Duodenal mucosa (tissue), 2 donors: ENCODE results near the gene PMS2.

Experiments used
- H3K27ac ChIP-seq: one replicate; pipeline ENCODE4 v1.7.0; 2013; ENCODE audit warnings: low read depth, low read length
- H3K27me3 ChIP-seq, 2 donors: one replicate each; pipeline ENCODE4 v1.7.0; 2013; ENCODE audit warnings: low read length in 2 of 2, control low read depth in 1 of 2; ENCODE audit not compliant: insufficient read depth in 2 of 2, control insufficient read depth in 1 of 2
- H3K36me3 ChIP-seq, 2 donors: one replicate each; pipeline ENCODE4 v1.7.0; 2013; ENCODE audit warnings: low read length in 2 of 2, control low read depth in 1 of 2; ENCODE audit not compliant: insufficient read depth in 2 of 2, control insufficient read depth in 1 of 2
- H3K4me1 ChIP-seq, 2 donors: one replicate each; pipeline ENCODE4 v1.7.0; 2013; ENCODE audit warnings: low read length in 2 of 2, control low read depth in 1 of 2; ENCODE audit not compliant: insufficient read depth in 2 of 2, control insufficient read depth in 1 of 2
- H3K4me3 ChIP-seq, 2 donors: one replicate each; pipeline ENCODE4 v1.7.0; 2013; ENCODE audit warnings: low read length in 2 of 2, low read depth in 1 of 2
- H3K9ac ChIP-seq, 2 donors: one replicate each; pipeline ENCODE4 v1.7.0; 2013; ENCODE audit warnings: low read length in 2 of 2, low read depth in 1 of 2
- H3K9me3 ChIP-seq, 2 donors: one replicate each; pipeline ENCODE4 v1.7.0; 2013; ENCODE audit warnings: low read length in 2 of 2, control low read depth in 1 of 2; ENCODE audit not compliant: control insufficient read depth in 1 of 2

PMS2 gene

DNA sequence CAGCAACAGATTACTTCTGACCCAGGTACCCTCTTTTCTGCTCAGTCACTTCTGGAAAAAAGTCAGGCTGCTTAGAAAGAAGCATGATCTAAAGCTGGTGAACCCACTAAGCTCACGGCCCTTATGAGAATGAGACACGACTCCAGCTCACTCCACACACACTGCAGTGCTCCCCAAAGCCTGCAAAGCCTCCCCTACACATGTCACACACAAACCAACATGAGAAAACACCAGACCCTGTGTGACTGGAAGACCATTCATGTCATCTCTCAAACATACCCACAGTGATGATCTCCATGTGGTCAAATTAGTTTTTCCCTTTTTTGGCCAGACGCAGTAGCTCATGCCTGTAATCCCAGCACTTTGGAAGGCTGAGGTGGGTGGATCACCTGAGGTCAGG lies 22.7 kb upstream of the PMS2 start:
- H3K27me3 ChIP-seq = no peaks in the 10 kb centered on the region
- peaks cover 0 to 2% of the 10 kb centered on the region in 2 donors for H3K4me1 ChIP-seq
- H3K9me3 ChIP-seq = no peaks in the 10 kb centered on the region
- no peak overlapping the region for H3K4me3 ChIP-seq
- peaks cover 42 to 67% of the 10 kb centered on the region in 2 donors for H3K36me3 ChIP-seq
- H3K27ac ChIP-seq = no peak overlapping the region
- H3K9ac ChIP-seq = no peak overlapping the region

GRCh38 chr7:6030988-6031387 lies 22.1 kb upstream of the PMS2 start, which contains the start of gene ANKRD61:
Gene ANKRD61, plus strand, starts transcription at chr7:6031376. Its CDS starts 0 bp downstream, at chr7:6031376.
- no peak within 1 kb of the TSS for H3K4me3 ChIP-seq
- no peaks in the 10 kb centered on the region for H3K9me3 ChIP-seq
- H3K27me3 ChIP-seq = no peaks in the 10 kb centered on the region
- no peak within 1 kb of the TSS for H3K27ac ChIP-seq
- peaks cover 42 to 68% of the 10 kb centered on the region in 2 donors for H3K36me3 ChIP-seq
- H3K9ac ChIP-seq = no peak within 1 kb of the TSS
- H3K4me1 ChIP-seq = peaks cover 0 to 3% of the 10 kb centered on the region in 2 donors

DNA sequence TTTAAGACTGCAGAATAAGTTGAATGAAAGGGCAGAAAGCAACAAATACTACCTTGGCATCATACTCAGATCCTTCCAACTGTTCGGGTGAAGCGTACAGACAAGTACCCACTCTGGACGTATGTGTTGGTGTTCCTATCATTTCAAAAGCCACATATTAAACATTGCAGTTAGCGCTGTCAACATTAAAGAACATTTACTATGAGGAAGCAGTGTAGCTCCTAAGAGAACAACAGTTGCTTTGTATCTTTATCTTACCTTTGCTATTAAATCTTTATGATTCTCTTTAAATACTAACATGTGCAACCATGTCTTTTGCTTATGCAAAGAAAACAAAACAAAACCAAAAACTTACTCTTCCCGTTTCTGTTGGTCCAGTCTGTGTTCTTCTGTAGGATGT lies 19.7 kb upstream of the PMS2 start:
- Histone ChIP-seq H3K9ac (no peak overlapping the region), H3K36me3 (peaks cover 28 to 65% of the 10 kb centered on the region in 2 donors), H3K4me1 (peaks cover 9 to 13% of the 10 kb centered on the region in 2 donors), H3K9me3 (no peaks in the 10 kb centered on the region), H3K4me3 (no peak overlapping the region), H3K27ac (no peak overlapping the region), H3K27me3 (no peaks in the 10 kb centered on the region)

DNA sequence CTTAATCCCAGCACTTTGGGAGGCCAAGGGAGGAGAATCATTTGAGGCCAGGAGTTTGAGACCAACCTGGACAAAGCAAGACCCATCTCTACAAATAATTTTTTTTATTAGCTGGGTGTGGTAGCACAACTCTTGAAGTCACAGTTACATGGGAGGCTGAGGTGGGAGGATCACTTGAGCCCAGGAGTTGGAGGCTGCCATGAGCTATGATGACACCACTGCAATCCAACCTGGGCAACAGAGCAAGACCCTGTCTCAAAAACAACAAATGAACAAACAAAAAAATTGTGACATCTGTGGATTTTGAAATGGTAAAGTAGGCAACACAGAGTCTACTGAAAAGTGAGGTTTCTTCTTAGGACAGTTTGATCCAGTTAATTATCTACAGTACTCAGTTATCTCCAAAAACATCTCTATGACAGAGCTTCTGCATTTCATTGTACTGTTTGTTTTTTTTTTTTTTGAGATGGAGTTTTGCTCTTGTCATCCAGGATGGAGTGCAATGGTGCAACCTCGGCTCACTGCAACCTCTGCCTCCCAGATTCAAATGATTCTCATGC lies 19.0 kb upstream of the PMS2 start:
- Histone ChIP-seq H3K27me3 (no peaks in the 10 kb centered on the region), H3K9ac (no peak overlapping the region), H3K9me3 (no peaks in the 10 kb centered on the region), H3K27ac (no peak overlapping the region), H3K36me3 (peaks cover 35 to 68% of the 10 kb centered on the region in 2 donors), H3K4me3 (no peak overlapping the region), H3K4me1 (peaks cover 9 to 17% of the 10 kb centered on the region in 2 donors)

GRCh38 chr7:6026820-6027311 lies 18.0 kb upstream of the PMS2 start:
- Histone ChIP-seq H3K27ac (peak overlapping the region; percentile 54), H3K9me3 (no peaks in the 10 kb centered on the region), H3K9ac (peak overlapping the region; percentile 2 to 30), H3K4me1 (peaks cover 9 to 17% of the 10 kb centered on the region in 2 donors), H3K4me3 (peak overlapping the region; percentile 4 to 46), H3K27me3 (no peaks in the 10 kb centered on the region), H3K36me3 (peaks cover 38 to 69% of the 10 kb centered on the region in 2 donors)

DNA sequence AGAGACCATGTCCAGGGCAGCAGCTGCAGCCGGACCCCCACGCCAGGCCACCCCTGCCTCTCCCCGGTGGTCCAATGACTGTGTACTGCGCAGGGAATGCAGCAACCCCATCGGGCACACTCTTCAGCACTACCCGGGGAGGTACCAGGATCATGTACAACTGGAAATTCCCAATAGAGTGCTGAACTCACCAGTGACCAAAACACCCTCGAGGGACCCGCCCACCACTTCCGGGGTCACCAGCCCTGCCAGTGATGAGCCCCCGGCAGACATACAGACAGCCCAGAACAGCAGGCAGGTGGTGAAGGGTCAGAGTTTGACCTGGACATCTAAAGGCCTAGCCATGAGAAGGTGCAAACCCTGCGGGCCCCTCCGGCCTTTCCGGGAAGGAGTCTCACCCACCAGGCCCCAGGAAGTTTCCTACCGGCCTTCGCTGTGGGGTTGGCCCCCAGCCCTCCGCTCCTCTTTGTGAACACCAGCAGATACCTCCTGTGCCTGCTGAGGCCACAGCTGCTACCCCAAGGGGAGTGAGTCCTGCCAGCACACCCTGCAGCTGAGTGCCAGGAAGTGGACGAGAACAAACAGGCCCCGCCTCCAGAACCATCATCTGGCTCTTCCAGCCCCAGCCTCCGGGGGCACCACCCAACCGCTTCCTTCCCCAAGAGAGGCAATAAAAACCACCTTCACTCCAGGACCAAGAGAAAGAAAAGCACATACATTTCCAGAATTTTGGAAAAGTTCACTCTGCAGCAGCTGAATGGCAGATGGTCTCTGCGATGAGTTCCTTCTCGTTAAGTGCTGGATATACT lies 17.4 kb upstream of the PMS2 start:
- peaks cover 9 to 17% of the 10 kb centered on the region in 2 donors for H3K4me1 ChIP-seq
- H3K9ac ChIP-seq = peak overlapping the region in 1 of 2 donors; percentile 30
- H3K36me3 ChIP-seq = peaks cover 44 to 70% of the 10 kb centered on the region in 2 donors
- no peaks in the 10 kb centered on the region for H3K27me3 ChIP-seq
- H3K27ac ChIP-seq = peak overlapping the region; percentile 54
- no peaks in the 10 kb centered on the region for H3K9me3 ChIP-seq
- peak overlapping the region; percentile 4 to 46 for H3K4me3 ChIP-seq

DNA sequence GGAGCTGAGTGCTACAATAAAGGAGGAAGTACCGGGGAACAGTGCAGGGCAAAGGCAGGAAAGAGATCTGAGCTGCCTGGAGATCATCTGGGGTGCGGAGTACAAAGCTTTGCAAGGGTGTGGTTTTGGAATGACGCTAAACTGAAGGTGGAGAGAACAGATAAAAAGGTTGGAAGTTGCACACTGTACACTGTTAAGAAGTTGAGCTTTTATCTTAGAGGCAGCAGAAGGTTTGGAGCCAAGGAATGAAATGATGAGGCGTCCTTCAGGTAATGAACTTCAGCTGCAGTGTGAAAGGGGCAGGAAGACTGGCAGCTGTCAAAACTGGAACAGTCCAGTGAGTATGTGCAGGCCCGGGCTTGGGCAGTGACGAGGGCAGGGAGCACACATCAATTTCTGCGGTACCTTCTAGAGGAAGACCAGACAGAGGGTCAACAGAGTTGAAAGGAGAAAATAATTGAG lies 15.2 kb upstream of the PMS2 start:
- H3K9ac ChIP-seq = peak overlapping the region; percentile 4 to 12
- no peaks in the 10 kb centered on the region for H3K9me3 ChIP-seq
- no peak overlapping the region for H3K4me3 ChIP-seq
- peak overlapping the region; percentile 26 for H3K27ac ChIP-seq
- H3K4me1 ChIP-seq = peaks cover 9 to 17% of the 10 kb centered on the region in 2 donors
- H3K36me3 ChIP-seq = peaks cover 50 to 83% of the 10 kb centered on the region in 2 donors
- no peaks in the 10 kb centered on the region for H3K27me3 ChIP-seq

GRCh38 chr7:6022707-6023106 lies 13.9 kb upstream of the PMS2 start:
- Histone ChIP-seq H3K4me3 (no peak overlapping the region), H3K36me3 (peaks cover 47 to 82% of the 10 kb centered on the region in 2 donors), H3K27me3 (no peaks in the 10 kb centered on the region), H3K4me1 (peaks cover 9 to 17% of the 10 kb centered on the region in 2 donors), H3K9ac (no peak overlapping the region), H3K27ac (no peak overlapping the region), H3K9me3 (no peaks in the 10 kb centered on the region)

DNA sequence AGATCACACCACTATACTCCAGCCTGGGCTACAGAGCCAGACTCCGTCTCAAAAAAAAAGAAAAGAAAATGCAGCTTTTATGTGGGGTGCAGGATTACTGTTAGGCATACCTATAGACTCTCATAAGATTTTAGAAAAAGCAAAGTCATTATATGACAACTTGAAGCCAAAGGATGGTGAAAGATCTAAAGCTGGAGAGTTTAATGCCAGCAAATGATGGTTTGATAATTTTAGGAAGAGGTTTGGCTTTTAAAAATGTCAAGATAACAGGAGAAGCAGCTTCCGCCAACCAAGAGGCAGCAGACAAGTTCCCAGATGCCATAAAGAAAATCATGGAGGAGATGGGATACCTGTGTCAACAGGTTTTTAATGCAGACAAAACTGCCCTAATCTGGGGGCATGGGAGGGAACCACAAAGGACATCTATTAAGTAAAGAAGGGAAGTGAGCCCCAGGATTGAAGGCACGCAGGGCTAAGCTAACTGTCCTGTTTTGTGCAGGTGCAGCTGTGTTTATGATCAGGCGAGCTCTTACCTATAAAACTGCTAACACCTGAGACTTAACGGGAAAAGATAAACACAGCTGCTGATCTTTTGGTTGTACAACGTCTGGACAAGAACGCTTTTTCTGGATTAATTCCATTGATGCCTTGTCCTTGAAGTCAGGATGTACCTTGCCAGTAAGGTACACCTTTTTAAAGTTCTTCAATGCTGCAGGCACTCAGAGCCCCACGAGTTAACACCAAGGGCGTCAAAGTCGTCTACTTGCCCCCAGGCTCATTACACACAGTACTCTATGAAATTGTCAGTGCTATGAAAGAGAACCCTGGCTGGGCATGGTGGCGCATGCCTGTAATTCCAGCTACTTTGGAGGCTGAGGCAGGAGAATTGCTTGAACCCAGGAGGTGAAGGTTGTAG lies 11.8 kb upstream of the PMS2 start:
- H3K4me3 ChIP-seq = no peak overlapping the region
- no peaks in the 10 kb centered on the region for H3K27me3 ChIP-seq
- no peak overlapping the region for H3K27ac ChIP-seq
- H3K9ac ChIP-seq = no peak overlapping the region
- H3K9me3 ChIP-seq = no peaks in the 10 kb centered on the region
- peaks cover 9 to 13% of the 10 kb centered on the region in 2 donors for H3K4me1 ChIP-seq
- peaks cover 44 to 83% of the 10 kb centered on the region in 2 donors for H3K36me3 ChIP-seq
